ENCODE data around the gene STPG3. TPM values are rescaled to one million over a fixed set of nuclear protein-coding genes. Genes with fewer than 3 reads are reported as not detected.

Gene STPG3
- total and polyA plus RNA-seq, 2 of the 13 experiments (the other 11 are each of a cell fraction or from before 2014, with no cell fraction given): not detected

GRCh38 chr9:137229903-137230704 lies 21.0 kb upstream of the STPG3 start:
- intact Hi-C loops (cut with micrococcal nuclease; ENCODE audit: unreplicated experiment): no loop called here
- H3K9ac ChIP-seq (ENCODE audit: insufficient read depth, low read depth, low read length): peak overlapping the region; percentile 65
- TF ChIP-seq MAF1 (CRISPR knock-in tag; IDR thresholded peaks at IDR 0.05; ENCODE audit: borderline replicate concordance) (no peak), POLR2G (IDR thresholded peaks at IDR 0.05; ENCODE audit: low read depth, low read length) (peak; percentile 52; the same call in 1 of the 2 replicates), ZNF431 (CRISPR knock-in tag; IDR thresholded peaks at IDR 0.05; ENCODE audit: borderline replicate concordance, low read depth) (no peak), HNRNPLL (IDR thresholded peaks at IDR 0.05; ENCODE audit: low read depth, low read length, poor library complexity, severe bottlenecking) (peak; percentile 29), ZFP36L2 (CRISPR knock-in tag; IDR thresholded peaks at IDR 0.05) (no peak), ZNF382 (CRISPR knock-in tag; IDR thresholded peaks at IDR 0.05; ENCODE audit: borderline replicate concordance) (no peak), REL (CRISPR knock-in tag; conservative IDR thresholded peaks at IDR 0.05) (no peak; the same call in 1 of the 2 replicates), CENPX (CRISPR knock-in tag; IDR thresholded peaks at IDR 0.05) (no peak), GATAD2A (CRISPR knock-in tag; IDR thresholded peaks at IDR 0.05) (0 out of 2 replicates have a peak, but pooled peaks have one; percentile 6), MED8 (CRISPR knock-in tag; IDR thresholded peaks at IDR 0.05; ENCODE audit: insufficient replicate concordance) (no peak), ZNF383 (CRISPR knock-in tag; IDR thresholded peaks at IDR 0.05; ENCODE audit: borderline replicate concordance) (peak; percentile 45; the same call in 1 of the 2 replicates), HOXA3 (CRISPR knock-in tag; IDR thresholded peaks at IDR 0.05) (peak; percentile 46; the same call in 1 of the 2 replicates), HDAC2 (CRISPR knock-in tag; IDR thresholded peaks at IDR 0.05) (0 out of 2 replicates have a peak, but pooled peaks have one; percentile 32), KIAA2018 (CRISPR knock-in tag; IDR thresholded peaks at IDR 0.05; ENCODE audit: borderline replicate concordance) (no peak), ZNF569 (CRISPR knock-in tag; IDR thresholded peaks at IDR 0.05; ENCODE audit: borderline replicate concordance) (no peak), ELF1 (CRISPR knock-in tag; IDR thresholded peaks at IDR 0.05) (0 out of 2 replicates have a peak, but pooled peaks have one; percentile 24)

More at GRCh38 chr9:137229903-137230704, 21.0 kb upstream of the STPG3 start:
- H3K36me3 ChIP-seq (replicated peaks in 1 of 2; ENCODE audit: control insufficient read depth in 1 of 2, insufficient read depth in 2 of 2, low read length in 2 of 2): no peaks in the 10 kb centered on the region
- H3K79me2 ChIP-seq (ENCODE audit: insufficient read depth, low read length): peaks cover 4% of the 10 kb centered on the region
- peak overlapping the region; percentile 96 for H3K4me2 ChIP-seq (ENCODE audit: low read depth, low read length)
- no TSS peak for BruUV-seq (replicated peaks)
- POLR2A ChIA-PET: interaction anchor here (0.9 to 2.7 kb wide), 14 partner anchors 8 to 144 kb away, joined by 3 to 16 read pairs (median 5); partner anchors contain the start of genes ANAPC2, MAN1B1, SSNA1 and TOR4A
- FAIRE-seq (no peak), ATAC-seq (peak; percentile 46), DNase-seq (ENCODE audit: low spot score) (no peak)
- H2AFZ ChIP-seq (ENCODE audit: low read length): no peak overlapping the region
- H3K27me3 ChIP-seq (ENCODE audit: control insufficient read depth in 1 of 2, insufficient read depth in 2 of 2, low read length in 2 of 2): no peaks in the 10 kb centered on the region
- CTCF ChIA-PET (ENCODE audit: low intra/inter-chr PET ratio, low total read pairs): no interaction called here
- no peaks in the 10 kb centered on the region for H4K20me1 ChIP-seq (ENCODE audit: insufficient read depth, low read length)
- no peaks in the 10 kb centered on the region for H3K9me3 ChIP-seq (ENCODE audit: low read length)
- H3K4me1 ChIP-seq (ENCODE audit: insufficient read depth, low read length): peaks cover 75% of the 10 kb centered on the region
- WGBS (ENCODE audit: low lambda C conversion rate): 2% methylated on average over 8 of the region's 31 CpGs
- peak overlapping the region; percentile 53 to 72 (median 62) for H3K4me3 ChIP-seq (replicated peaks in 1 of 3; ENCODE audit: insufficient read depth in 1 of 3, low read depth in 2 of 3, low read length in 3 of 3)
- peak overlapping the region; percentile 75 for H3K27ac ChIP-seq (ENCODE audit: extremely low read length, insufficient read depth, low read length)
- in situ Hi-C loops (cut with HindIII; ENCODE audit: extremely low pct_ligation_motif_present, low pct_unique_long_range_greater_than_20kb): loop anchor here (5.0 kb wide), 2 partner anchors 43 to 118 kb away; partner anchors contain the start of genes ANAPC2, DPP7 and SSNA1

All from HepG2 (cell line).